Neural progenitor cell (in vitro differentiated cells): ENCODE data around the gene SPEF1. TPM values are rescaled to one million over a fixed set of nuclear protein-coding genes. Genes with fewer than 3 reads are reported as not detected.

Source experiments
- DNase-seq: peaks from one replicate; pipeline ENCODE4 v3.0.0-alpha.2; 2016; ENCODE audit warnings: low spot score
- H2AFZ ChIP-seq: fragments of 200-600 bp; sonication (generic); replicated peaks from 2 replicates; pipeline ENCODE4 v1.6.1; 2016; ENCODE audit warnings: antibody characterized with exemption
- H3F3A ChIP-seq: fragments of 200-600 bp; sonication (generic); 2 replicates; pipeline ENCODE4 v1.6.1; 2016; ENCODE audit warnings: antibody characterized with exemption, low read depth
- H3K27ac ChIP-seq: fragments of 200-600 bp; sonication (generic); 2 replicates; pipeline ENCODE4 v1.5.1; 2016; ENCODE audit warnings: mild to moderate bottlenecking
- H3K27me3 ChIP-seq: fragments of 200-600 bp; sonication (generic); 2 replicates; pipeline ENCODE4 v1.6.1; 2016; ENCODE audit warnings: mild to moderate bottlenecking, moderate library complexity
- H3K36me3 ChIP-seq: fragments of 200-600 bp; sonication (generic); 2 replicates; pipeline ENCODE4 v1.5.1; 2016
- H3K4me1 ChIP-seq: fragments of 200-600 bp; sonication (generic); 2 replicates; pipeline ENCODE4 v1.6.1; 2016; ENCODE audit warnings: mixed run types
- H3K4me2 ChIP-seq: fragments of 200-600 bp; sonication (generic); 2 replicates; pipeline ENCODE4 v1.6.1; 2016
- H3K4me3 ChIP-seq: fragments of 200-600 bp; sonication (generic); 2 replicates; pipeline ENCODE4 v1.5.1; 2016
- H3K79me2 ChIP-seq: fragments of 200-600 bp; sonication (generic); 2 replicates; pipeline ENCODE4 v1.6.1; 2016; ENCODE audit warnings: low read depth
- H3K9ac ChIP-seq: fragments of 200-600 bp; sonication (generic); 2 replicates; pipeline ENCODE4 v1.6.1; 2016
- H3K9me3 ChIP-seq: fragments of 200-600 bp; sonication (generic); 2 replicates; pipeline ENCODE4 v1.5.1; 2016; ENCODE audit warnings: low read depth
- H4K20me1 ChIP-seq: fragments of 200-600 bp; sonication (generic); 2 replicates; pipeline ENCODE4 v1.6.1; 2016; ENCODE audit warnings: low read depth
- H3K27ac Mint-ChIP-seq: 3 replicates; pipeline ENCODE4 v1.8.0; 2021; ENCODE audit warnings: mixed read lengths
- H3K27me3 Mint-ChIP-seq: 2 replicates; pipeline ENCODE4 v1.8.0; 2022; ENCODE audit warnings: low read depth, mild to moderate bottlenecking, inconsistent platforms, moderate library complexity, mixed read lengths; ENCODE audit not compliant: insufficient read depth
- H3K36me3 Mint-ChIP-seq: 3 replicates; pipeline ENCODE4 v1.8.0; 2021; ENCODE audit warnings: mixed read lengths
- H3K4me1 Mint-ChIP-seq: 3 replicates; pipeline ENCODE4 v1.8.0; 2021; ENCODE audit warnings: mixed read lengths
- H3K4me3 Mint-ChIP-seq: 3 replicates; pipeline ENCODE4 v1.8.0; 2021; ENCODE audit warnings: mild to moderate bottlenecking, moderate library complexity, mixed read lengths
- H3K9me3 Mint-ChIP-seq: 3 replicates; pipeline ENCODE4 v1.8.0; 2020; ENCODE audit warnings: mixed read lengths
- CTCF ChIP-seq: fragments of 200-600 bp; sonication (generic); IDR thresholded peaks from 2 replicates; pipeline ENCODE4 v1.5.1; 2017; ENCODE audit warnings: antibody characterized with exemption, mild to moderate bottlenecking
- EZH2 ChIP-seq: fragments of 200-600 bp; sonication (generic); IDR thresholded peaks from 2 replicates; pipeline ENCODE4 v1.6.1; 2017; ENCODE audit warnings: antibody characterized with exemption, mild to moderate bottlenecking, moderate library complexity
- EZH2phosphoT487 ChIP-seq: fragments of 200-600 bp; sonication (generic); IDR thresholded peaks from 2 replicates; pipeline ENCODE4 v1.6.1; 2017; ENCODE audit warnings: antibody characterized with exemption
- total RNA-seq: library from RNA; depleted of rRNA; stranded (reverse); fragments of >200 nt; gene quantifications from 2 replicates; pipeline ENCODE4 v1.2.3, GENCODE V29; 2015; ENCODE audit warnings: low replicate concordance

The SPEF1 gene
- total RNA-seq, 1 donor from 2014 or later = 1.2 TPM

GRCh38 chr20:3745686-3746173 is 35.5 kb downstream of the SPEF1 start:
- Histone ChIP-seq H3K27me3 (peaks cover 76% of the 10 kb centered on the region), H3F3A (peaks cover 3% of the 10 kb centered on the region), H2AFZ (no peak overlapping the region), H3K79me2 (no peaks in the 10 kb centered on the region), H3K27ac (no peak overlapping the region), H3K4me2 (peak overlapping the region; percentile 76), H3K4me3 (peak overlapping the region; percentile 51), H3K36me3 (no peaks in the 10 kb centered on the region), H3K4me1 (peaks cover 4% of the 10 kb centered on the region), H3K9me3 (no peaks in the 10 kb centered on the region), H4K20me1 (peaks cover 9% of the 10 kb centered on the region), H3K9ac (no peak overlapping the region)
- Mint-ChIP-seq H3K27ac (no peak overlapping the region), H3K36me3 (peaks cover under 1% of the 10 kb centered on the region), H3K4me1 (peaks cover under 1% of the 10 kb centered on the region), H3K27me3 (peaks cover 33% of the 10 kb centered on the region), H3K9me3 (peaks cover 10% of the 10 kb centered on the region), H3K4me3 (no peak overlapping the region)
- DNase-seq = no peak
- no peak for TF ChIP-seq CTCF
- TF ChIP-seq EZH2 = no peak
- no peak for TF ChIP-seq EZH2phosphoT487

- Mint-ChIP-seq H3K27ac (no peak overlapping the region), H3K9me3 (peaks cover 7% of the 10 kb centered on the region)
Measured at GRCh38 chr20:3744806-3745685, 36.2 kb downstream of the SPEF1 start.

GRCh38 chr20:3744037-3744436 is 37.2 kb downstream of the SPEF1 start:
- Histone ChIP-seq H3K4me2 (no peak overlapping the region), H3K4me1 (peaks cover 5% of the 10 kb centered on the region), H3K4me3 (no peak overlapping the region), H3K9me3 (no peaks in the 10 kb centered on the region), H3K27ac (no peak overlapping the region), H4K20me1 (no peaks in the 10 kb centered on the region), H3K79me2 (no peaks in the 10 kb centered on the region), H2AFZ (no peak overlapping the region), H3F3A (no peaks in the 10 kb centered on the region), H3K27me3 (peaks cover 59% of the 10 kb centered on the region), H3K9ac (no peak overlapping the region), H3K36me3 (no peaks in the 10 kb centered on the region)
- Mint-ChIP-seq H3K27ac (no peak overlapping the region), H3K9me3 (peaks cover 7% of the 10 kb centered on the region), H3K27me3 (peaks cover 26% of the 10 kb centered on the region), H3K4me3 (no peak overlapping the region), H3K36me3 (no peaks in the 10 kb centered on the region), H3K4me1 (peaks cover 10% of the 10 kb centered on the region)
- TF ChIP-seq EZH2 (no peak), CTCF (no peak), EZH2phosphoT487 (no peak)
- no peak for DNase-seq

More at GRCh38 chr20:3744806-3745685, 36.2 kb downstream of the SPEF1 start:
- Histone ChIP-seq H3K27me3 (peaks cover 69% of the 10 kb centered on the region), H2AFZ (peak overlapping the region; percentile 76), H3K36me3 (no peaks in the 10 kb centered on the region), H3F3A (no peaks in the 10 kb centered on the region), H3K79me2 (no peaks in the 10 kb centered on the region), H3K9ac (no peak overlapping the region), H4K20me1 (peaks cover 2% of the 10 kb centered on the region), H3K4me2 (peak overlapping the region; percentile 76), H3K27ac (no peak overlapping the region), H3K4me1 (peaks cover 2% of the 10 kb centered on the region), H3K4me3 (peak overlapping the region; percentile 51), H3K9me3 (no peaks in the 10 kb centered on the region)
- DNase-seq = peak; percentile 95
- TF ChIP-seq CTCF (peak; percentile 11), EZH2 (no peak), EZH2phosphoT487 (no peak)
- Mint-ChIP-seq H3K36me3 (no peaks in the 10 kb centered on the region), H3K27me3 (peaks cover 28% of the 10 kb centered on the region), H3K4me1 (peaks cover 3% of the 10 kb centered on the region), H3K4me3 (peak overlapping the region; percentile 10)
